ENCODE data around the gene IER2.

Gene IER2

GRCh38 chr19:13150187-13150930, at the start of gene IER2, which contains the start of gene STX10:
Gene IER2 (plus strand): TSS chr19:13150411. CDS start chr19:13153187, 2,776 bp downstream.
Gene STX10 (minus strand): TSS chr19:13150375. CDS start chr19:13150173, 202 bp downstream.
- peak; percentile 94 for DNase-seq

DNA sequence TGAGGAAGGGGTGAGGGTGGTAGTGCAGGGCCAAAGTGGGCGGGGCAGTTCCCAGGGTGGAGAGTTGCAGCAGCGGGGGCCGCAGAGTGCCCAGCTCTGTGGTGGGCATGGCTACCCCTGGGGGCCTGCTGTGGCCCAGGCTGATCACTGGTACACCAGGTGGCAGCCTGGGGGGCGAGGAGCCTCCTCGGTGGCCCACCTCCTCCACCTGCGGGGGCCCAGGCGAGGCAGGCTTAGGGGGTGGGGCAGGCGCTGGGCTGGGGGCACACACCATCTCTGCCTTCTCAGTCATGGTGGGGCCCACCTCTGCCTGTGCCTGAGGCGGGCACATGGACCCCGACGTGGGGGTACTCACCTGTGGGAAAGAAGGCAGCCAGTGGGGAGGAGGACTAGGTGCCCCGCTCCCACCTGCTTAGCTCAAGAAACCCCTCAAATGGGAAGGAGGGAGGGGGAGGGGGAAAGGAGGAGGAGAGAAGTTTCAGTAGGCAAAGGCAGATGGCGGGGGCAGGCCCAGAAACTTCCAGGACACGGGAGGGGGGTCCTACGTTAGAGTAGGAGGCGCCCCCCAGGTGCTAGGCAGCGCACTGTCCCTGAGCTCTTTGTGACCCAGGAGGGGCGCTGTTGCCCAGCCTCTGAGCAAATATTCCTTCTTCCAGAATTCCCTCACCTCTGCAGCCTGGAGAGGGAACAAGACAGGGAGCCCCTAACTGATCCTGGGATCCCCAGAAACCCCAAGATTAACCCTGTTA, 49.2 kb upstream of the IER2 start:
- no peak for DNase-seq

- no peak for DNase-seq
These were observed 48.4 kb upstream of the IER2 start for GRCh38 chr19:13101590-13102415.

DNA sequence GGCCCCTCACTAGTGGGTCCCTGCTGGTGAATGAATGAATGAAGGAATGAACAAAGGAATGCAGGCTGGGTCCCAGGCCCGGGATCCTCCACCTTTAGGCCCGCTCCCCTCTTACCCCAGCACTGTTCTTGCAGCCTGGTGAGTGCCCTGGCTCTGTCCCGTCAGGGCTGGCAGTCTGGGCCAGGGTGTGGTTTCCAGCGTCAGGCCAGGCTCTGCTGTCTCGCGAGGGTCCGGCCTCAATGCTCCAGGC, 47.9 kb upstream of the IER2 start:
- no peak for DNase-seq

GRCh38 chr19:13102666-13103580, 47.3 kb upstream of the IER2 start, which contains the start of gene LYL1:
Gene LYL1 (minus strand): TSS chr19:13102858. CDS start chr19:13101171, 1,687 bp downstream.
- peak; percentile 28 for DNase-seq

DNA sequence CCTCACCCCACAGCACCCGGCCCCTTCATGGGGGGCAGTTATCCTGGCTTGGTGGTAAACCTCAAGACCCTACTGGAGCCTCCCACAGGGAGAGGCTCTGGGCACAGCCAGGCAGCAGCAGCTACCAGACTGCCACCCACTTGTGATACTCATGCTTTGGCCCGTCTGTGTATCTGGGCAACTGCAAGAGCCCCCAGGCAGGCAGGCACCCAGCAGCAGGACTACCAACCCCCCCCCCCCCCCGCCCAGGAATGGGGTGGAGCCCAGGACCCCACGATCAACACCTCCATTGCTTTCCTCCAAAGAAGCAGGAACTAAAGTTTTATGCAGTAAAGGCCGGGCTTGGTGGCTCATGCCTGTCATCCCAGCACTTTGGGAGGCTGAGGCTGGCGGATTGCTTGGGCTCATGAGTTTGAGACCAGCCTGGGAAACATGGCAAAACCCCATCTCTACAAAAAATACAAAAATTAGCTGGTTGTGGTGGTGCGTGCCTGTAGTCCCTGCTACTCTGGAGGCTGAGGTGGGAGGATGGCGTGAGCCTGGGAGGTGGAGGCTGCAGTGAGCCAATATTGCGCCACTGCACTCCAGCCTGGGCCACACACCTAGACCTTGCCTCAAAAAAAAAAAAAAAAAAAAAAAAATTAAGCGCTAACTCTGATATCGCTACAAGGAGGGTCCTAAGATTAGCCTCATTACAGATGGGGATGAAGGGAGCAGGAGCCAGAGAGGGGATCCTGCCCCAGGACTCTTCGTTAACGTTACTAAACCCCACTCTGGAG, 46.4 kb upstream of the IER2 start:
- DNase-seq: no peak

DNA sequence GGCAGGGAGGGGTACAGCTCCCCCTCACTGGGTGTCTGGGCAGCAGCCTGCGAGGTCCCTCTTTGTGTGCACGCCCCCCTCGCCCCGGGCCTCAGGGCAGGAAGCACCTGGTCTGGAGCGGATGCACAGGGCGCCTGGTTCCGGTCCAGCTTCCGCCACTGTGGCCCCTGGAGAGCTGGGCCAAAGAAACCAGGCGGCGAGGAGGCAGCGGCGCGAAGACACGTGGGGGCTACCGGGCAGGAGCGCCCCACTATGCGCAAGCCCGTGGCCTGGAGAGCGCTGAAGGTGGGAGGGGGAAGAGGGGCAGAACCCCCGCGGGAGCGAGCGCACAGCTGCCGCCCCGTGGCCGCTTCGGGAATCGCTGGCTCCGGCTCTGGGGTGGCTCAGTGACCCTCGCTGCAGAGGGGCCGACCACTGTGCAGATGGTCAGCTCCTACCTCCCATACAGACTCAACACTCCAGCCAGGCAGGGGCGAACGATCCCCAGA, 45.8 kb upstream of the IER2 start:
- peak; percentile 70 for DNase-seq

DNA sequence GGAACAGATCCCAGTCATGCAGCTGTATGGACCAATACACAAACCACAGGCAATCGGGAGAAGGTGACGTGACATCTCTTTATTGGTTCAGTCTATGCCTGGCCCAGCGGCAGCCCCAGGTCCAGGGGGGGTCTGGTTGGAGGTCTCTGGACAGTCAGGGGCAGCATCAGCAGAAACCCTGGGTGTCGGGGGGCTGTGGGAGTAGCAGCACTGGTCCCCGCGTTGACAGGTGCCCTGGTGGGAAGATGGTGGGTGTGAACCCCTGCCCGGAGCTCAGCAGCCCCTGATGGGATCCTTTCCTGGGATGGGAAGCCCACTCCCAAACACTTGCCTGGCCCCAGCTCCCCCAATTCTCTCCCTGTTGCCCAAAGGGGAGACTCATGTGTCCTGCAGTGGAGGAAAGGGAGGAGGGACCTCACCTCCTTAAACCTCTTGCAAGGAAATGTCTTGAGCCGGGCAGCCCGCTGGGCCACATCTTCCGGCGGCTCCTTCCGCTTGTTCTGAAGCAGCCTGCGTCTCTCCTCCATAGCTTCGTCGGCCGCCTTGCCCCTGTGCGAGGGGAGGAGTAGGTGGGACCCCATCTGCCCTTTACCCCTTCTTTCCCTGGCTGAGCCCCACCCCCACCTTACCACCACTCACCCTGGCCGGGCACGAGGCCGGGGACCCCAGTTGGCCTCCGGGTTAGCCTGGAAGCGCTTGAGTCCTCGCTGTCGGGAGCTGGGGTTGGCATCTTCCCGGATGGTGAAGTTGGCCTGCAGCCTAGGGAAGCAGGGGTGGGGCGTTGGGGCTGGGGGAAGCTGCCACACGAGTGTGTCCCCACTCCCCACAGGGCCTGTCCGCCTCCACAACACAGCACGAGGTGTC, 45.1 kb upstream of the IER2 start:
- no peak for DNase-seq

GRCh38 chr19:13109361-13110098, 40.7 kb upstream of the IER2 start:
- no peak for DNase-seq

DNA sequence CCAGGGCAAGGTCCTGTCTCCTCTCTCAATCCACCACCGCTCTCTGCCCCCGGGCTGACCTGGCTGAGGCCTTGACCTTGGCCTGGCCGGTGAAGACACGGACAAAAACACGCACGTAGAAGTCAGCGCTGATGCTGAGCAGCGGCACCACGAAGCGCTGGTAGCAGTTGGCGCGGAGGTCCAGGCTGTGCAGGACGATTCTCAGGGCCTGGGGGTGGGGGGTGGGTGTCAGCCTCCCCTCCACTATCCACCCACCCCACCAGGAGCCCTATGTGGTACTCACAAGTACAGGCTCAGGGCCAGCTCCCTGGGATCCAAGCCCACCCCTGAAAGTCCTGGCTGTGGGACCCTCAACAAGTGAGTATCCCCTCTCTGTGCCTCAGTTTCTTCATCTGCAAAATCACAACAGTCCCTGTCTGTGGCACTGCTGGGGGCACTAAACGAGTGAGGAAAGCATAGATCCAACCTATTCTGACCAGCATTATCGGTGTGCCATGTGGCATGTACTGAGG, 40.1 kb upstream of the IER2 start:
- no peak for DNase-seq

GRCh38 chr19:13112555-13112954, 37.7 kb upstream of the IER2 start:
- no peak for DNase-seq

DNA sequence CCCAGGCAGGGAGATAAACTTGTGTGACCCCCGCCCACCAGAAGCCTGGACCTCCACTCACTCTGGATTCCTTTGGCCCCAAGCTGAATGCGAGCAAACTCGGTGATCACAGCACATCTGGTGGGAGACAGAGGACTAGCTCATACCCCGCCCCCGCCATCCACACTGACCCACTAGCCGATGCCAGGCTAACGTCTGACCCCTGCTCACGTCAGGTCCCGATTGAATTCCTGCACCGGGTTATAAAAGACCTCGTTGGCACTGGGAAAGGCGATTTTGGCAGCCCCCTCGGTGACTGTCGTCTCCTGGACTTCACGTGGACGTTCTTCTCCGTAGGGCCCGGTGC, 34.3 kb upstream of the IER2 start:
- no peak for DNase-seq

DNA sequence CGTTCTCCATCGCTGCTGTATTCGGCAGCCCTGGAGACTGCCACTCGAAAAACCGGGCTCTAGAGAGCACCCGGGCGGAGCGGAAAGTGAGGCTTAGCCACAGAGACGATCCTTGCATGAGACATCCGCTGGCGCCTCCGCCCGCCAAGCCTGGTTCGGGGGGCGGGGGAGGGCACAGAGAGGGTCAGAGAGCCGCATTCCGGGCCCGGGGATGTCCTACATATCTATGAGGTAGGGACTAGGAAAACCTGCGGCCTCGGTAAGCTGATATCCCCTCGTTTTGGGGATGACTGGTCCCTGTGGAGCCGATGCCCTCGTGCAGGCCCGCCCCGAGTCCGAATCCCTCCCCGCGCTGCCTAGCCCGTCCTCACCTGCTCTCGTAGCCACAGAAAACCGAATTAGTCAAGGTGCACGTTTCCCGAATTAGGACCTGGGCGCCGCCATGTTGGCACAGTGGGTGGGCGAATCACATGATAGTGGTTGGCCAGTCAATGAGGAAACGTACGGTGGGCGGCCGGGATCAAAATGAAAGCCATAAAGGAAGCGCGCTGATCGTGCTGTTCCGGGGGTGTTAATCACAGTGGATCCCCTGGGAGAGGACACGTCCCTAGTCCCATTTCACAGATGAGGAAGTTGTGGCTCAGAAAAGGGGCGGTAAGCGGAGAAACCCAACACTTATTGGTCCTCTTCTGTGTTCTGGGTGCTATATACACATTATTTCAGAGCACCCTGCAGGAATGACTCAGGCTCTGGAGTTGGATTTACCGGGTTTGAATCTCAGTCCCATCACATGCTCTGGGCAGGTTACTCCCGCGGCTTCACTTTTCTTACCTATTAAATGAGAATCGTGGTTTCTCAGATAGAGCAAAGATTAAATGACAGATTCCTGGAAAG, 33.7 kb upstream of the IER2 start, which contains the start of gene TRMT1:
TRMT1 (minus strand) TSS at position 459 of the 894 bp plus-strand sequence; CDS start at position 118, 341 bp downstream.
- peak; percentile 95 for DNase-seq

DNA sequence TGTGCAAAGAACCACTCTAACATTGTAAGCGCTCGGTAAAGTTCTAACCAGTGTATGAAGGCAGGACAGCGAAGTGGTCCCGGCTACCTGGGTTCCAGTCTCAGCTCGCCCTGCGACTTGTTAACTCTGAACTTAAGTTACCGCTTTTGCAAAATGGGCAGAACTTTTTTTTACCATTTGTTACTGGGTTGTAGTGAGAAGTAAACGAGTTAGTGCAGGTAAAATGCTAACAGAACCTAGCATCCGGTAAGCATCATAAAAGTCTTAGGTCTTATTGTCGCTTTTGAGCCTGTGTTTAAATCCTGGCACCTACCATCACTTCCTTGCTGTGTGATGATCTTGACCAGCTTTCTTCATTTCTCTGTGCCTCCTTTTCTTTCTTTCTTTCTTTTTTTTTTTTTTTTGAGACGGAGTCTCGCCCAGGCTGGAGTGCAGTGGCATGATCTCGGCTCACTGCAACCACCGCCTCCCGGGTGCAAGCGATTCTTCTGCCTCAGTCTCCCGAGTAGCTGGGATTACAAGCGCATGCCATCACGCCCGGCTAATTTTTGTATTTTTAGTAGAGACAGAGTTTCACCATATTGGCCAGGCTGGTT, 32.9 kb upstream of the IER2 start:
- no peak for DNase-seq

- DNase-seq: peak; percentile 93
These were observed 32.3 kb upstream of the IER2 start, which contains the start of gene NACC1 for GRCh38 chr19:13117772-13118423. Gene NACC1 (plus strand): TSS chr19:13118264. CDS start chr19:13135208, 16,944 bp downstream.

DNA sequence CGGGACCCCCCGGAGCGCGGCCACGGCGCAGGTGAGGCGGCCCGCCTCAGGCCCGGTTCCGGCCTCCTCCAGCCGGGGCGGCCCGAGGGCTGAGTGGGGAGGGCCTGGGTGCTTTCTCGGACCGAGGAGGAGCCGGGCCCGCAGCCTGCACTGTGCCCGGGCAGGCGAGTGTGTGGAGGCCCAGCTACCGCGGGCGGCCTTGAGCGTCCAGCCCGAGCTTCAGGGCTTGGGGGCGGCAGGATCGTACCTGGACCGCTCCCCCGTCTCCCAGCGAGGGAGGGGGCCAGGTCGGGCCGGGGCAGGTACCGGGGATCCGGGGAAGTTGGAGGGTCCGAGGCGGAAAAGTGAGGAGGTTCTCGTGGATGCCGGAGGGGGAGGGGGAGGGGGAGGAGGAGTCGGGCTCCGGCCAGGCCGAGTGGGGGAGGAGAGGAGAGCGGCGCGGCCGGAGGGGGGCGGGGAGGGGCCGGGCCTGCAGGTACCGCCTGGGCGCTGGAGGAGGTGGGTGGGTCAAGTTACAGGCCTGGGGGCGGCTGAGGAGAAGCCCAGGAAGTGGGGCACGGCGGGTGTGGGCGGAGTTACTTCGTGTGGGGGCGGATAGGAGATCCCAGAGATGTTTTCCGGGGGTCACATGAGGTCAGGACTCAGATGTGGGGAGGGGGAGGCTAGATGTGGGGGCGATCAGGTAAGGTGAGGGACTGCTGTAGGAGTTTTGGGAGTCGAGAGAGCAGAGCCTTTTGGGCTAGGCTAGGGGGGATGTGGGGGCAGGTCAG, 31.6 kb upstream of the IER2 start:
- DNase-seq: peak; percentile 34
